K562 (cell line): ENCODE data around the gene MRPL11.

Source experiments
- BDP1 ChIP-seq: IDR thresholded peaks from 3 replicates; pipeline ENCODE4 v1.6.1; 2011; ENCODE audit not compliant: insufficient read length, insufficient read depth
- JUND ChIP-seq, 2 experiments: IDR thresholded peaks; 2 replicates in 1 of 2; 3 replicates in 1 of 2; pipeline ENCODE4 v1.6.1; 2011; ENCODE audit warnings: borderline replicate concordance in 2 of 2, low read depth in 2 of 2, low read length in 2 of 2, improper control_type of control experiment in 1 of 2, missing biosample characterization in 1 of 2, missing genetic modification characterization in 1 of 2, missing genetic modification reagents in 1 of 2
- MAZ ChIP-seq, 2 experiments: fragments of 450-650 bp in 1 of 2; sonication (generic) in 1 of 2; formaldehyde crosslinking; IDR thresholded peaks in 1 of 2; conservative IDR thresholded peaks in 1 of 2; 2 replicates each; pipeline versions ENCODE4 v1.4.0 to v1.5.0; 2020; ENCODE audit warnings: mild to moderate bottlenecking in 1 of 2, missing genetic modification reagents in 1 of 2
- NFIC ChIP-seq: fragments of 450-650 bp; IDR thresholded peaks from 2 replicates; pipeline ENCODE4 v1.6.1; 2017; ENCODE audit warnings: mild to moderate bottlenecking, inconsistent platforms
- PHF20 ChIP-seq: fragments of 450-650 bp; IDR thresholded peaks from 2 replicates; pipeline ENCODE4 v1.6.1; 2018; ENCODE audit not compliant: partially characterized antibody
- RFX5 ChIP-seq: IDR thresholded peaks from 2 replicates; pipeline ENCODE4 v1.6.1; 2011; ENCODE audit warnings: low read depth, mild to moderate bottlenecking, improper control_type of control experiment, low read length
- TEAD4 ChIP-seq, 2 experiments: sonication (generic) in 1 of 2; formaldehyde crosslinking in 1 of 2; IDR thresholded peaks; 2 replicates each; pipeline versions ENCODE4 v1.6.1 to v1.8.0; 2012 to 2022; ENCODE audit warnings: borderline replicate concordance in 1 of 2, inconsistent platforms in 1 of 2, low read length in 1 of 2, mild to moderate bottlenecking in 1 of 2, missing genetic modification reagents in 1 of 2
- YY1 ChIP-seq, 3 experiments: IDR thresholded peaks; 2 replicates each; pipeline ENCODE4 v1.6.1; 2011; ENCODE audit warnings: low read length in 2 of 3, mild to moderate bottlenecking in 2 of 3, moderate library complexity in 2 of 3, borderline replicate concordance in 1 of 3, control low read depth in 1 of 3, low read depth in 1 of 3; ENCODE audit not compliant: insufficient read depth in 3 of 3, insufficient replicate concordance in 2 of 3, control insufficient read depth in 1 of 3, insufficient read length in 1 of 3; ENCODE audit errors: extremely low read depth in 1 of 3
- ZC3H11A ChIP-seq: IDR thresholded peaks from 2 replicates; pipeline ENCODE4 v1.6.1; 2012; ENCODE audit warnings: low read depth, low read length, improper control_type of control experiment
- ZNF717 ChIP-seq: fragments of 250-450 bp; sonication (Bioruptor Pico); IDR thresholded peaks from 2 replicates; pipeline ENCODE4 v1.5.0; 2021
- TF ChIP-seq, protein P1 (sequence below), 3 experiments: IDR thresholded peaks in 2 of 3; conservative IDR thresholded peaks in 1 of 3; 2 replicates each; pipeline ENCODE4 v1.5.1; 2011 to 2012; ENCODE audit warnings: low read length in 3 of 3, mild to moderate bottlenecking in 3 of 3, control low read depth in 2 of 3, improper control_type of control experiment in 1 of 3, inconsistent platforms in 1 of 3, low read depth in 1 of 3, mixed read lengths in 1 of 3, moderate library complexity in 1 of 3; ENCODE audit not compliant: insufficient read depth in 2 of 3
- TF ChIP-seq, protein P2 (sequence below): sonication (generic); formaldehyde crosslinking; IDR thresholded peaks from 2 replicates; pipeline ENCODE4 v1.8.0; 2023; ENCODE audit warnings: mild to moderate bottlenecking, missing genetic modification reagents
- TF ChIP-seq, protein P3 (sequence below): fragments of 450-650 bp; IDR thresholded peaks from 2 replicates; pipeline ENCODE4 v1.6.1; 2016; ENCODE audit warnings: missing biosample characterization, missing genetic modification characterization

DNA sequence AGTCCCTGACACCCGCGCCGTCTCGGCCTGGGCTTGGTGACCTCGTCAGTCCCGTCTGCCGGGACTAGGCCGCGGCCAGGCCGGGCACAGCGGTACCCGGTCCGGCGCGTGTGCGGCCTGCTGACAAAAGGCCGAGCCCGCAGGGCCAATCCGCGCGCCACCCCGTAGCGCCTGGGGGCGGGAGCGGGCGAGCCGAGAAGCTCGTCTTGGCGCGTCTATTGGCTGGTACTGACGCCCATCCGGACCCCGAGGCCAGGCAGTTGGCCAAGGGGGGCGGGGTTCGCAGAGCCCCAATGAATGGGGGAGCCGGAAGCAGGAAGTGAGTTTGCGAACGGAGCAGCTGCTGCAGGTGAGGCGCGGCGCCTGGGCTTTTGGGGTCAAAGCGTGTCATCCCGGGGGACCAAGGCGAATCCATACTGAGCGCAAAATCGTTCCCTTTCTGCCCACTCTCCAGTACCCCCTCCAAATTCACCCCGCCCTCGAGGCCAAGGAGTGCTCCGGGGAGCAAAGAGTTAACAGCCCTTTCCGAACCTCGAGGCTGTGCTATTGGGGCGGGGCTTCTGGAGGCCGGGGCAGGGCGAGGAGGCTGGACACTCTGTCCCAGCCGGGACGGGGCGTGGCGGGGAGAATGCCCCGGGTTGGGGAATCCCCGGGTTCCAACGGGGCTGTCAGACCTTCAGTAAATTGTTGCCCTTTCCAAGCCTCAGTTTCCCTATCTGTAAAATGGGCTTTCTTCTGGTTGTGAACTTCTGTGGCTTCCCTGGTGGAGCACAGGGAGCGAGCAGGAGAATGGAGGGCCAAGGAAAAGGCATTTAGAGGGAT is 41.7 kb upstream of the MRPL11 start, which contains the start of gene DPP3:
- TF ChIP-seq MAZ (CRISPR knock-in tag; conservative IDR thresholded peaks at IDR 0.05 in 1 of 2, IDR thresholded peaks at IDR 0.05 in 1 of 2), result peak; percentile 67 to 89; a peak in 3 of 4 replicates
- TF ChIP-seq, protein P1, sequence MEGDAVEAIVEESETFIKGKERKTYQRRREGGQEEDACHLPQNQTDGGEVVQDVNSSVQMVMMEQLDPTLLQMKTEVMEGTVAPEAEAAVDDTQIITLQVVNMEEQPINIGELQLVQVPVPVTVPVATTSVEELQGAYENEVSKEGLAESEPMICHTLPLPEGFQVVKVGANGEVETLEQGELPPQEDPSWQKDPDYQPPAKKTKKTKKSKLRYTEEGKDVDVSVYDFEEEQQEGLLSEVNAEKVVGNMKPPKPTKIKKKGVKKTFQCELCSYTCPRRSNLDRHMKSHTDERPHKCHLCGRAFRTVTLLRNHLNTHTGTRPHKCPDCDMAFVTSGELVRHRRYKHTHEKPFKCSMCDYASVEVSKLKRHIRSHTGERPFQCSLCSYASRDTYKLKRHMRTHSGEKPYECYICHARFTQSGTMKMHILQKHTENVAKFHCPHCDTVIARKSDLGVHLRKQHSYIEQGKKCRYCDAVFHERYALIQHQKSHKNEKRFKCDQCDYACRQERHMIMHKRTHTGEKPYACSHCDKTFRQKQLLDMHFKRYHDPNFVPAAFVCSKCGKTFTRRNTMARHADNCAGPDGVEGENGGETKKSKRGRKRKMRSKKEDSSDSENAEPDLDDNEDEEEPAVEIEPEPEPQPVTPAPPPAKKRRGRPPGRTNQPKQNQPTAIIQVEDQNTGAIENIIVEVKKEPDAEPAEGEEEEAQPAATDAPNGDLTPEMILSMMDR (IDR thresholded peaks at IDR 0.05 in 2 of 3, conservative IDR thresholded peaks at IDR 0.05 in 1 of 3; ENCODE audit: insufficient read depth in 2 of 3, low read depth in 1 of 3, low read length in 3 of 3), result no peak
- TF ChIP-seq BDP1, result no peak
- no peak for TF ChIP-seq ZNF717
- TF ChIP-seq PHF20, result peak; percentile 91
- TF ChIP-seq JUND (IDR thresholded peaks at IDR 0.05; ENCODE audit: borderline replicate concordance, low read depth, low read length), result peak; percentile 18; the same call in 1 of the 2 replicates
- no peak; the same call in 1 of the 3 replicates for TF ChIP-seq JUND (tag; IDR thresholded peaks at IDR 0.05; ENCODE audit: borderline replicate concordance, low read depth, low read length)
- TF ChIP-seq TEAD4 (IDR thresholded peaks at IDR 0.05; ENCODE audit: low read length), result peak; percentile 24
- no peak for TF ChIP-seq TEAD4 (CRISPR knock-in tag; IDR thresholded peaks at IDR 0.05; ENCODE audit: borderline replicate concordance)
- TF ChIP-seq RFX5, result no peak
- TF ChIP-seq, protein P2, sequence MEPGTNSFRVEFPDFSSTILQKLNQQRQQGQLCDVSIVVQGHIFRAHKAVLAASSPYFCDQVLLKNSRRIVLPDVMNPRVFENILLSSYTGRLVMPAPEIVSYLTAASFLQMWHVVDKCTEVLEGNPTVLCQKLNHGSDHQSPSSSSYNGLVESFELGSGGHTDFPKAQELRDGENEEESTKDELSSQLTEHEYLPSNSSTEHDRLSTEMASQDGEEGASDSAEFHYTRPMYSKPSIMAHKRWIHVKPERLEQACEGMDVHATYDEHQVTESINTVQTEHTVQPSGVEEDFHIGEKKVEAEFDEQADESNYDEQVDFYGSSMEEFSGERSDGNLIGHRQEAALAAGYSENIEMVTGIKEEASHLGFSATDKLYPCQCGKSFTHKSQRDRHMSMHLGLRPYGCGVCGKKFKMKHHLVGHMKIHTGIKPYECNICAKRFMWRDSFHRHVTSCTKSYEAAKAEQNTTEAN (CRISPR knock-in tag), result no peak
- TF ChIP-seq, protein P3, sequence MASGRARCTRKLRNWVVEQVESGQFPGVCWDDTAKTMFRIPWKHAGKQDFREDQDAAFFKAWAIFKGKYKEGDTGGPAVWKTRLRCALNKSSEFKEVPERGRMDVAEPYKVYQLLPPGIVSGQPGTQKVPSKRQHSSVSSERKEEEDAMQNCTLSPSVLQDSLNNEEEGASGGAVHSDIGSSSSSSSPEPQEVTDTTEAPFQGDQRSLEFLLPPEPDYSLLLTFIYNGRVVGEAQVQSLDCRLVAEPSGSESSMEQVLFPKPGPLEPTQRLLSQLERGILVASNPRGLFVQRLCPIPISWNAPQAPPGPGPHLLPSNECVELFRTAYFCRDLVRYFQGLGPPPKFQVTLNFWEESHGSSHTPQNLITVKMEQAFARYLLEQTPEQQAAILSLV (tag), result no peak
- TF ChIP-seq ZC3H11A, result no peak
- TF ChIP-seq NFIC, result peak; percentile 89
- TF ChIP-seq YY1 (IDR thresholded peaks at IDR 0.05; ENCODE audit: borderline replicate concordance in 1 of 3, control insufficient read depth in 1 of 3, extremely low read depth in 1 of 3, insufficient read depth in 3 of 3, insufficient read length in 1 of 3, insufficient replicate concordance in 2 of 3, low read depth in 1 of 3, low read length in 2 of 3), result peak in 1 of 3 experiments; percentile 10
